DOHH2 (cell line): Measurements from ENCODE around the gene FBN2.

ENCODE experiments used
- H3F3A ChIP-seq: fragments of 200-600 bp; sonication (generic), shearing (Covaris generic); 2 replicates; pipeline ENCODE4 v1.6.0; 2016; ENCODE audit warnings: antibody characterized with exemption, mild to moderate bottlenecking; ENCODE audit not compliant: control insufficient read depth, insufficient read depth
- H3K27ac ChIP-seq: fragments of 200-600 bp; sonication (generic); 2 replicates; pipeline ENCODE4 v1.5.1; 2014; ENCODE audit warnings: low read depth, mild to moderate bottlenecking, low read length, moderate library complexity
- H3K27me3 ChIP-seq: fragments of 200-600 bp; sonication (generic); 2 replicates; pipeline ENCODE4 v1.6.1; 2014; ENCODE audit warnings: mild to moderate bottlenecking, low read length, mixed read lengths; ENCODE audit not compliant: control insufficient read depth
- H3K36me3 ChIP-seq: fragments of 200-600 bp; sonication (generic); 2 replicates; pipeline ENCODE4 v1.6.1; 2014; ENCODE audit warnings: mild to moderate bottlenecking, low read length, moderate library complexity, mixed read lengths; ENCODE audit not compliant: control insufficient read depth
- H3K4me1 ChIP-seq: fragments of 200-600 bp; sonication (generic); 2 replicates; pipeline ENCODE4 v1.6.1; 2014; ENCODE audit warnings: mild to moderate bottlenecking, low read length, mixed read lengths; ENCODE audit not compliant: control insufficient read depth
- H3K4me2 ChIP-seq: fragments of 200-600 bp; sonication (generic); 2 replicates; pipeline ENCODE4 v1.6.0; 2014; ENCODE audit warnings: mild to moderate bottlenecking, low read length, moderate library complexity
- H3K4me3 ChIP-seq: fragments of 200-600 bp; sonication (generic); 2 replicates; pipeline ENCODE4 v1.5.1; 2014; ENCODE audit warnings: mild to moderate bottlenecking, low read length, mixed read lengths
- H3K79me2 ChIP-seq: fragments of 200-600 bp; sonication (generic); 2 replicates; pipeline ENCODE4 v1.6.1; 2014; ENCODE audit warnings: mild to moderate bottlenecking, low read length, mixed read lengths; ENCODE audit not compliant: control insufficient read depth
- H3K9me2 ChIP-seq: fragments of 200-600 bp; sonication (generic); replicated peaks from 2 replicates; pipeline ENCODE4 v1.6.1; 2014; ENCODE audit warnings: mild to moderate bottlenecking, low read length, mixed read lengths; ENCODE audit not compliant: control insufficient read depth
- H3K9me3 ChIP-seq: fragments of 200-600 bp; sonication (generic); 2 replicates; pipeline ENCODE4 v1.6.1; 2014; ENCODE audit warnings: antibody characterized with exemption, low read length, mixed read lengths; ENCODE audit not compliant: control insufficient read depth, insufficient read depth
- H4K20me1 ChIP-seq: fragments of 200-600 bp; sonication (generic); 2 replicates; pipeline ENCODE4 v1.6.0; 2014; ENCODE audit warnings: low read depth, mild to moderate bottlenecking, antibody characterized with exemption, low read length, moderate library complexity; ENCODE audit not compliant: control insufficient read depth, insufficient read depth
- CTCF ChIP-seq: fragments of 200-600 bp; sonication (generic); IDR thresholded peaks from one replicate; pipeline ENCODE4 v1.5.1; 2014; ENCODE audit warnings: antibody characterized with exemption, mild to moderate bottlenecking, low read depth, low read length; ENCODE audit not compliant: poor library complexity, severe bottlenecking
- EZH2phosphoT487 ChIP-seq: fragments of 200-600 bp; sonication (generic); IDR thresholded peaks from 2 replicates; pipeline ENCODE4 v1.6.1; 2017; ENCODE audit warnings: borderline replicate concordance, mild to moderate bottlenecking, antibody characterized with exemption, low read length, moderate library complexity, mixed read lengths

The FBN2 gene

GRCh38 chr5:128287740-128288139 is 250.3 kb downstream of the FBN2 start:
- Histone ChIP-seq H3K4me3 (no peak overlapping the region), H3K9me3 (no peaks in the 10 kb centered on the region), H3K79me2 (no peaks in the 10 kb centered on the region), H3K4me1 (no peaks in the 10 kb centered on the region), H3K27ac (no peak overlapping the region), H4K20me1 (no peaks in the 10 kb centered on the region), H3F3A (no peaks in the 10 kb centered on the region), H3K4me2 (no peak overlapping the region), H3K27me3 (no peaks in the 10 kb centered on the region), H3K9me2 (no peaks in the 10 kb centered on the region), H3K36me3 (no peaks in the 10 kb centered on the region)
- TF ChIP-seq EZH2phosphoT487 (no peak), CTCF (no peak)

GRCh38 chr5:128284236-128284635 is 253.8 kb downstream of the FBN2 start:
- Histone ChIP-seq H3K4me3 (no peak overlapping the region), H3F3A (no peaks in the 10 kb centered on the region), H3K9me2 (no peaks in the 10 kb centered on the region), H3K4me1 (no peaks in the 10 kb centered on the region), H3K27ac (no peak overlapping the region), H4K20me1 (no peaks in the 10 kb centered on the region), H3K4me2 (no peak overlapping the region), H3K36me3 (no peaks in the 10 kb centered on the region), H3K27me3 (no peaks in the 10 kb centered on the region), H3K79me2 (no peaks in the 10 kb centered on the region), H3K9me3 (no peaks in the 10 kb centered on the region)
- TF ChIP-seq CTCF (no peak), EZH2phosphoT487 (no peak)

GRCh38 chr5:128279345-128279744 is 258.7 kb downstream of the FBN2 start:
- no peaks in the 10 kb centered on the region for H3F3A ChIP-seq
- H3K4me1 ChIP-seq, result no peaks in the 10 kb centered on the region
- H3K79me2 ChIP-seq, result no peaks in the 10 kb centered on the region
- no peak overlapping the region for H3K27ac ChIP-seq
- no peaks in the 10 kb centered on the region for H4K20me1 ChIP-seq
- H3K4me3 ChIP-seq, result no peak overlapping the region
- H3K9me3 ChIP-seq, result no peaks in the 10 kb centered on the region
- no peaks in the 10 kb centered on the region for H3K36me3 ChIP-seq
- no peaks in the 10 kb centered on the region for H3K9me2 ChIP-seq
- H3K27me3 ChIP-seq, result no peaks in the 10 kb centered on the region
- H3K4me2 ChIP-seq, result no peak overlapping the region
- TF ChIP-seq CTCF, result no peak
- TF ChIP-seq EZH2phosphoT487, result no peak
